OCI-LY7 (cell line): ENCODE measurements around the gene INPP5A. TPM values are rescaled to one million over a fixed set of nuclear protein-coding genes. Genes with fewer than 3 reads are reported as not detected.

Experiments used
- BruUV-seq: library from RNA; stranded (reverse); fragments of 400-500 nt; replicated peaks from 2 replicates; lab custom pipeline; 2021; lab: Mats Ljungman, UMichigan
- CTCF ChIA-PET: fragments of 300-600 bp; sonication (Branson Sonifier 250); formaldehyde crosslinking; loops from one replicate; lab custom pipeline; 2022; ENCODE audit warnings: antibody characterized with exemption; ENCODE audit not compliant: unreplicated experiment; lab: Charles Lee
- POLR2A ChIA-PET: fragments of 300-600 bp; sonication (Branson Sonifier 250); formaldehyde crosslinking; loops from one replicate; lab custom pipeline; 2022; ENCODE audit warnings: antibody characterized with exemption; lab: Charles Lee
- DNase-seq: peaks from one replicate; pipeline ENCODE4 v3.0.0-alpha.2; 2015; ENCODE audit warnings: low spot score
- H2AFZ ChIP-seq: fragments of 200-600 bp; sonication (generic), shearing (Covaris generic); 2 replicates; pipeline ENCODE4 v1.6.1; 2014; ENCODE audit warnings: mild to moderate bottlenecking, antibody characterized with exemption, low read length, moderate library complexity
- H3K27ac ChIP-seq: fragments of 200-600 bp; sonication (generic); 2 replicates; pipeline ENCODE4 v1.5.1; 2014; ENCODE audit warnings: mixed run types, low read depth, mild to moderate bottlenecking, moderate library complexity, low read length, inconsistent platforms; ENCODE audit not compliant: poor library complexity, severe bottlenecking
- H3K36me3 ChIP-seq: fragments of 200-600 bp; sonication (generic); 2 replicates; pipeline ENCODE4 v1.6.1; 2014; ENCODE audit warnings: mild to moderate bottlenecking, antibody characterized with exemption, low read length, moderate library complexity, mixed read lengths; ENCODE audit not compliant: insufficient read depth
- H3K4me1 ChIP-seq: fragments of 200-600 bp; sonication (generic); 2 replicates; pipeline ENCODE4 v1.5.1; 2014; ENCODE audit warnings: mild to moderate bottlenecking, low read length; ENCODE audit not compliant: insufficient read depth, poor library complexity, severe bottlenecking
- H3K4me2 ChIP-seq: fragments of 200-600 bp; sonication (generic); 2 replicates; pipeline ENCODE4 v1.6.1; 2014; ENCODE audit warnings: mild to moderate bottlenecking, low read length
- H3K4me3 ChIP-seq: fragments of 200-600 bp; sonication (generic); 2 replicates; pipeline ENCODE4 v1.5.1; 2014; ENCODE audit warnings: mild to moderate bottlenecking, low read depth, low read length; ENCODE audit not compliant: poor library complexity, severe bottlenecking
- H3K79me2 ChIP-seq: fragments of 200-600 bp; sonication (generic); 2 replicates; pipeline ENCODE4 v1.6.1; 2016; ENCODE audit warnings: low read depth, mild to moderate bottlenecking, low read length, moderate library complexity, mixed read lengths; ENCODE audit not compliant: insufficient read depth
- H3K9me2 ChIP-seq: fragments of 200-600 bp; sonication (generic); 2 replicates; pipeline ENCODE4 v1.6.1; 2016; ENCODE audit warnings: mild to moderate bottlenecking, low read length, mixed read lengths; ENCODE audit not compliant: insufficient read depth
- H3K9me3 ChIP-seq: fragments of 200-600 bp; sonication (generic); 2 replicates; pipeline ENCODE4 v1.6.1; 2014; ENCODE audit warnings: mild to moderate bottlenecking, mixed run types, low read length, mixed read lengths
- H4K20me1 ChIP-seq: fragments of 200-600 bp; sonication (generic); 2 replicates; pipeline ENCODE4 v1.6.1; 2014; ENCODE audit warnings: mild to moderate bottlenecking, antibody characterized with exemption, low read length, moderate library complexity, mixed read lengths; ENCODE audit not compliant: insufficient read depth
- EZH2phosphoT487 ChIP-seq: fragments of 200-600 bp; sonication (generic); IDR thresholded peaks from 2 replicates; pipeline ENCODE4 v1.6.1; 2018; ENCODE audit warnings: low read depth, borderline replicate concordance, mild to moderate bottlenecking, mixed run types, antibody characterized with exemption, low read length, moderate library complexity, mixed read lengths
- intact Hi-C: fragments of 100-400 bp; cut with micrococcal nuclease; formaldehyde crosslinking; loops from one replicate; pipeline ENCODE4 v1.10.0; 2022; ENCODE audit not compliant: unreplicated experiment
- total RNA-seq, 2 experiments: library from RNA; depleted of rRNA in 1 of 2; stranded (reverse); fragments of >200 nt in 1 of 2; shearing (Covaris generic) in 1 of 2; gene quantifications; 2 replicates each; pipeline ENCODE4 v1.2.3, GENCODE V29; 2014 to 2022
- TF ChIP-seq, protein P1 (sequence below): fragments of 200-600 bp; sonication (generic); conservative IDR thresholded peaks from 2 replicates; pipeline ENCODE4 v1.5.1; 2014; ENCODE audit warnings: mild to moderate bottlenecking, antibody characterized with exemption, low read length, moderate library complexity, mixed read lengths

Gene INPP5A
- total RNA-seq, 2 experiments from 2014 or later: 14.5 to 18.4 TPM

DNA sequence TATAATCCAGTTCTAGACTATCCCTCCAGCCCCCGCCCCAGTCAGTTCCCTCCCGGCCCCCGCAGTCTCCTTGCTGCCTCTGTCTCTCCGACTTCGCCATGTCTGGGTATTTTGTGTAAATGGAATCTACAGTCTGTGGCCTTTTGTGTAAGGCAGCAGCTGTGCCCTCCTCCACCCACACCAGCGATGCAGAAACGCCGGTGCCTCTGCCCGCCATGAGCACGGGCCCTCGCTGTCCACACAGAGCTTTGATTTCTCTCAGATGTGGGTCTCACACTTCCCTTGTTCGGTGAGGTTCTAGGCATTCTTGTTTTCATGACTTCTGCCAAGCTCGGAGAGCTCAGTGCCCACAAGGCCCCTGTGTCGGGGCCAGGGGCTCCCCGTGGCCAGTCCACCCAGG, 210.5 kb downstream of the INPP5A start:
- no peaks in the 10 kb centered on the region for H3K79me2 ChIP-seq
- POLR2A ChIA-PET: no interaction called here
- H3K4me2 ChIP-seq: no peak overlapping the region
- CTCF ChIA-PET: no interaction called here
- no peaks in the 10 kb centered on the region for H3K36me3 ChIP-seq
- H3K4me3 ChIP-seq: no peak overlapping the region
- H3K9me3 ChIP-seq: no peaks in the 10 kb centered on the region
- no peak for DNase-seq
- H3K4me1 ChIP-seq: no peaks in the 10 kb centered on the region
- no peak overlapping the region for H3K27ac ChIP-seq
- no peak overlapping the region for H2AFZ ChIP-seq
- no TSS peak for BruUV-seq
- intact Hi-C loops: no loop called here
- no peaks in the 10 kb centered on the region for H4K20me1 ChIP-seq
- no peak for TF ChIP-seq EZH2phosphoT487
- TF ChIP-seq, protein P1, sequence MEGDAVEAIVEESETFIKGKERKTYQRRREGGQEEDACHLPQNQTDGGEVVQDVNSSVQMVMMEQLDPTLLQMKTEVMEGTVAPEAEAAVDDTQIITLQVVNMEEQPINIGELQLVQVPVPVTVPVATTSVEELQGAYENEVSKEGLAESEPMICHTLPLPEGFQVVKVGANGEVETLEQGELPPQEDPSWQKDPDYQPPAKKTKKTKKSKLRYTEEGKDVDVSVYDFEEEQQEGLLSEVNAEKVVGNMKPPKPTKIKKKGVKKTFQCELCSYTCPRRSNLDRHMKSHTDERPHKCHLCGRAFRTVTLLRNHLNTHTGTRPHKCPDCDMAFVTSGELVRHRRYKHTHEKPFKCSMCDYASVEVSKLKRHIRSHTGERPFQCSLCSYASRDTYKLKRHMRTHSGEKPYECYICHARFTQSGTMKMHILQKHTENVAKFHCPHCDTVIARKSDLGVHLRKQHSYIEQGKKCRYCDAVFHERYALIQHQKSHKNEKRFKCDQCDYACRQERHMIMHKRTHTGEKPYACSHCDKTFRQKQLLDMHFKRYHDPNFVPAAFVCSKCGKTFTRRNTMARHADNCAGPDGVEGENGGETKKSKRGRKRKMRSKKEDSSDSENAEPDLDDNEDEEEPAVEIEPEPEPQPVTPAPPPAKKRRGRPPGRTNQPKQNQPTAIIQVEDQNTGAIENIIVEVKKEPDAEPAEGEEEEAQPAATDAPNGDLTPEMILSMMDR: no peak
- H3K9me2 ChIP-seq: no peaks in the 10 kb centered on the region

DNA sequence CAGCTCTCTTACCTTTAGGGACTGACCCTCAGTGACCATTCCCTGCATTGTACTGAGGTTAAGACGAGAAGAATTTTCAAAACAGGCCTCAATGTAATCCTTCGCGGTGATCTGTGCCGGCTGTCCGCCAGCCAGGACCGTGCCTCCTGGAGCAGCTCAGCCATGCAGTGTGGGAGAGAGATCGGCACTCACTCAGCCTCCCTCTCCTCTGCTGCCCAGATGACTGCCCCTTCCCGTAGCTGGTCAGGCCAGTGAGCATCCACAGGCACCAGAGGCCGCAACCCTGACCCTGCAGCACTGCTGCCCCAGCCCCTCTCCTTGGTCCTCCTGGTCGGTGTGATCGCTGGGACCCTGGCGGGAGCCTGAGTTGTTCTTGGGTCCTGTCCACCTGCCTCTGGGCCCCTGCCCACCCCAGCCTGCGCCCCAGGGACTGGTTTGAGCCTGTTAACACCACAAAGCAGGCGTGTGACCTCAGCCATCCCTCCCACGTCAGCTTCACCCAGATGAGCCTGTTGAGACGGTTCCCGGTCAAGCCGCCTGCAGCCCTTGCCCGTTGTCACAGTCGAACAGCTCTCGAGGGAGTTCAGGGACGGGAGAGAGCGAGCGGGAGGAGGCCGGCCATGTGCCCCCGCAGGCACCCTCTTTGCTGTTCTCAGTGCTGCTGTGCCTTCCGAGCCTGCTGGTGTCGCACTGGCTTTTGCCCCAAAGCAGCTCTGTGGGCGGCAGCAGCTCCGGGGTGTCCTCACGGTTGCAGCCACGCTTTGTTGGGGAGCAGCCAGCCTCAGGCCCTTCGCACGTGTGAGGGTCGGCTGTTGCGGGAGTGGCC, 211.2 kb downstream of the INPP5A start:
- intact Hi-C loops: no loop called here
- ChIA-PET CTCF (no interaction called here), POLR2A (no interaction called here)
- H3K4me2 ChIP-seq: no peak overlapping the region
- no peak for TF ChIP-seq EZH2phosphoT487
- H3K27ac ChIP-seq: no peak overlapping the region
- no peak overlapping the region for H3K4me3 ChIP-seq
- no TSS peak for BruUV-seq
- H3K9me2 ChIP-seq: no peaks in the 10 kb centered on the region
- no peaks in the 10 kb centered on the region for H3K4me1 ChIP-seq
- H4K20me1 ChIP-seq: no peaks in the 10 kb centered on the region
- no peaks in the 10 kb centered on the region for H3K9me3 ChIP-seq
- H3K36me3 ChIP-seq: no peaks in the 10 kb centered on the region
- no peak for DNase-seq
- no peaks in the 10 kb centered on the region for H3K79me2 ChIP-seq
- H2AFZ ChIP-seq: no peak overlapping the region

DNA sequence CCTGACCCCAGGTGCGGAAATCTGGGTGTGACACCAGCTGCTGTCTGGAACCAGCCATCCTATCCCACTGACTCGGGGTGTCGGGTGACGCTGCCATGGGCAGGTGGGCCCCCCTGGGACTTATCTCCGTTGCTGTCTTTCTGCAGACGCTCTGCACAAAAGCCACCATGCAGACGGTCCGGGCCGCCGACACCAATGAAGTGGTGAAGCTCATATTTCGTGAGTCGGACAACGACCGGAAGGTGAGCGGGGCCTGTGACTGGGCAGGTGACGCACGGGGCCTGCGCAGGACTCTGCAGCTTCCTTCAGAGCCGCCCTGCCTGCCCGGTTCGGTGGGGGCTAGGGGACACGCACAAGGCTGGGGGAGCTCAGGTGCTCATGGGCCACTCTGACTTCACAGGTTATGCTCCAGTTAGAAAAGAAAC, 211.8 kb downstream of the INPP5A start:
- H4K20me1 ChIP-seq: no peaks in the 10 kb centered on the region
- H3K36me3 ChIP-seq: no peaks in the 10 kb centered on the region
- H3K9me2 ChIP-seq: no peaks in the 10 kb centered on the region
- intact Hi-C loops: no loop called here
- POLR2A ChIA-PET: no interaction called here
- H3K4me3 ChIP-seq: no peak overlapping the region
- H2AFZ ChIP-seq: no peak overlapping the region
- no peak for DNase-seq
- H3K27ac ChIP-seq: no peak overlapping the region
- H3K79me2 ChIP-seq: no peaks in the 10 kb centered on the region
- no peaks in the 10 kb centered on the region for H3K9me3 ChIP-seq
- H3K4me2 ChIP-seq: no peak overlapping the region
- H3K4me1 ChIP-seq: no peaks in the 10 kb centered on the region
- no TSS peak for BruUV-seq
- no peak for TF ChIP-seq EZH2phosphoT487
- TF ChIP-seq, protein P1: no peak
- CTCF ChIA-PET: no interaction called here
